Mesenchymal stem cell (in vitro differentiated cells and primary cell): ENCODE data around the gene RCC2.

Source experiments
- DNase-seq: peaks from one replicate; pipeline ENCODE4 v3.0.0-alpha.2; 2013
- H2AFZ ChIP-seq: one replicate; pipeline ENCODE4 v1.6.1; 2013; ENCODE audit warnings: low read depth, mild to moderate bottlenecking, control low read depth, inconsistent platforms, low read length, moderate library complexity
- H2AK5ac ChIP-seq: 2 replicates; pipeline ENCODE4 v1.6.1; 2013; ENCODE audit warnings: low read length, moderate library complexity, mild to moderate bottlenecking, inconsistent platforms; ENCODE audit not compliant: severe bottlenecking
- H2BK120ac ChIP-seq: one replicate; pipeline ENCODE4 v1.6.1; 2013; ENCODE audit warnings: low read depth, mild to moderate bottlenecking, inconsistent platforms, low read length, moderate library complexity
- H2BK12ac ChIP-seq, 2 experiments: one replicate each; pipeline ENCODE4 v1.6.1; 2013; ENCODE audit warnings: inconsistent platforms in 2 of 2, low read length in 2 of 2, mild to moderate bottlenecking in 2 of 2, moderate library complexity in 2 of 2, control low read depth in 1 of 2
- H2BK15ac ChIP-seq: one replicate; pipeline ENCODE4 v1.6.1; 2013; ENCODE audit warnings: mild to moderate bottlenecking, low read depth, inconsistent platforms; ENCODE audit not compliant: poor library complexity, severe bottlenecking
- H2BK5ac ChIP-seq: 2 replicates; pipeline ENCODE4 v1.6.1; 2013; ENCODE audit warnings: low read depth, mild to moderate bottlenecking, low read length, control low read depth, inconsistent platforms; ENCODE audit not compliant: poor library complexity, severe bottlenecking
- H3K14ac ChIP-seq, 2 experiments: one replicate each; pipeline ENCODE4 v1.6.1; 2013; ENCODE audit warnings: inconsistent platforms in 2 of 2, low read length in 2 of 2, control low read depth in 1 of 2, mild to moderate bottlenecking in 1 of 2, moderate library complexity in 1 of 2
- H3K18ac ChIP-seq, 2 experiments: one replicate each; pipeline ENCODE4 v1.6.1; 2013; ENCODE audit warnings: inconsistent platforms in 2 of 2, low read length in 2 of 2, control low read depth in 1 of 2, low read depth in 1 of 2, mild to moderate bottlenecking in 1 of 2
- H3K23ac ChIP-seq, 2 experiments: one replicate each; pipeline ENCODE4 v1.6.1; 2013; ENCODE audit warnings: inconsistent platforms in 2 of 2, low read length in 2 of 2, mild to moderate bottlenecking in 2 of 2, moderate library complexity in 2 of 2, control low read depth in 1 of 2
- H3K27ac ChIP-seq: 2 replicates; pipeline ENCODE4 v1.5.1; 2013; ENCODE audit warnings: mild to moderate bottlenecking, moderate library complexity, low read length, control low read depth, inconsistent platforms; ENCODE audit not compliant: poor library complexity, severe bottlenecking
- H3K27me3 ChIP-seq, 2 experiments: 2 replicates each; pipeline versions ENCODE4 v1.6.1 to v1.7.0; 2013; ENCODE audit warnings: low read length in 2 of 2, mild to moderate bottlenecking in 2 of 2, moderate library complexity in 2 of 2, control low read depth in 1 of 2, inconsistent platforms in 1 of 2; ENCODE audit not compliant: control insufficient read depth in 1 of 2, insufficient read depth in 1 of 2
- H3K36me3 ChIP-seq, 2 experiments: 2 replicates each; pipeline versions ENCODE4 v1.6.1 to v1.7.0; 2013; ENCODE audit warnings: low read length in 2 of 2, control low read depth in 1 of 2, inconsistent platforms in 1 of 2, low read depth in 1 of 2, mild to moderate bottlenecking in 1 of 2; ENCODE audit not compliant: insufficient read depth in 2 of 2, control insufficient read depth in 1 of 2
- H3K4ac ChIP-seq, 2 experiments: one replicate each; pipeline ENCODE4 v1.6.1; 2013; ENCODE audit warnings: inconsistent platforms in 2 of 2, low read length in 2 of 2, mild to moderate bottlenecking in 2 of 2, moderate library complexity in 2 of 2, control low read depth in 1 of 2, low read depth in 1 of 2
- H3K4me1 ChIP-seq: 2 replicates; pipeline ENCODE4 v1.6.1; 2013; ENCODE audit warnings: low read depth, low read length, control low read depth; ENCODE audit not compliant: control insufficient read depth, insufficient read depth
- H3K4me2 ChIP-seq: 2 replicates; pipeline ENCODE4 v1.6.1; 2013; ENCODE audit warnings: low read length, mild to moderate bottlenecking, inconsistent platforms; ENCODE audit not compliant: poor library complexity, severe bottlenecking
- H3K4me3 ChIP-seq, 2 experiments: 2 replicates each; pipeline versions ENCODE4 v1.5.1 to v1.7.0; 2013; ENCODE audit warnings: low read length in 2 of 2, mild to moderate bottlenecking in 2 of 2, control low read depth in 1 of 2, low read depth in 1 of 2; ENCODE audit not compliant: insufficient read depth in 1 of 2
- H3K79me1 ChIP-seq: replicated peaks from 2 replicates; pipeline ENCODE4 v1.6.1; 2013; ENCODE audit warnings: mild to moderate bottlenecking, control low read depth, low read length, inconsistent platforms; ENCODE audit not compliant: poor library complexity, severe bottlenecking
- H3K9ac ChIP-seq: 2 replicates; pipeline ENCODE4 v1.7.0; 2013; ENCODE audit warnings: mild to moderate bottlenecking, low read length, moderate library complexity
- H3K9me3 ChIP-seq: 2 replicates; pipeline ENCODE4 v1.7.0; 2013; ENCODE audit warnings: mild to moderate bottlenecking, low read length; ENCODE audit not compliant: control insufficient read depth
- H4K8ac ChIP-seq: one replicate; pipeline ENCODE4 v1.6.1; 2013; ENCODE audit warnings: inconsistent platforms, mild to moderate bottlenecking, low read length, moderate library complexity
- H4K91ac ChIP-seq: one replicate; pipeline ENCODE4 v1.6.1; 2013; ENCODE audit warnings: mild to moderate bottlenecking, low read length, inconsistent platforms
- WGBS: methylation state at CpG from one replicate; pipeline ENCODE4 v1.1.7; 2013; ENCODE audit warnings: mixed read lengths; 5-methylcytosine and 5-hydroxymethylcytosine counted together

The RCC2 gene

DNA sequence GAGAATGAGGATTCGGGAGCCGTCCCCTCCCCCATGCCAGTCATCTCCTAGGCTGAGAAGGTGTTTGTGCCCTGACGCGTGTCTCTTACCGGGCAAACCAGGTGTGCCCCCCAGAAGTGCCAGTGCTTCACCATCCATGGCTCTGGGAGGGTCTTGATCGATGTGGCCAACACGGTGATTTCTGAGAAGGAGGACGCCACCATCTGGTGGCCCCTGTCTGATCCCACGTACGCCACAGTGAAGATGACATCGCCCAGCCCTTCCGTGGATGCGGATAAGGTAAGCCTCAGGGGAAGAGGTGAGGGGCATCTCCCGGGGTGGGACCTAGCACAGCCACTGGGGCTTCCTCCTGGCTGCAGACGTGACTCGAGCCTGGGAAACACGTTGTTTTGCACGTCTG lies 66.5 kb downstream of the RCC2 start:
- DNase-seq: no peak
- peaks cover 13 to 66% of the 10 kb centered on the region in 2 experiments for H3K27me3 ChIP-seq
- H3K18ac ChIP-seq: no peak overlapping the region
- H3K4me1 ChIP-seq: peaks cover 8% of the 10 kb centered on the region
- H2BK12ac ChIP-seq: no peak overlapping the region
- no peak overlapping the region for H3K9ac ChIP-seq
- H3K79me1 ChIP-seq: no peaks in the 10 kb centered on the region
- no peak overlapping the region for H4K8ac ChIP-seq
- H3K4me2 ChIP-seq: no peak overlapping the region
- no peak overlapping the region for H2BK5ac ChIP-seq
- H2AFZ ChIP-seq: peak overlapping the region; percentile 49
- no peak overlapping the region for H3K14ac ChIP-seq
- H3K4ac ChIP-seq: no peak overlapping the region
- 82% methylated on average over 18 of the region's 18 CpGs for WGBS
- H3K9me3 ChIP-seq: no peaks in the 10 kb centered on the region
- H3K27ac ChIP-seq: no peak overlapping the region
- H2BK120ac ChIP-seq: no peak overlapping the region
- H3K4me3 ChIP-seq: no peak overlapping the region
- no peak overlapping the region for H2AK5ac ChIP-seq
- H2BK15ac ChIP-seq: no peak overlapping the region
- peaks cover 0 to 3% of the 10 kb centered on the region in 2 experiments for H3K36me3 ChIP-seq
- H4K91ac ChIP-seq: no peak overlapping the region
- no peak overlapping the region for H3K23ac ChIP-seq

DNA sequence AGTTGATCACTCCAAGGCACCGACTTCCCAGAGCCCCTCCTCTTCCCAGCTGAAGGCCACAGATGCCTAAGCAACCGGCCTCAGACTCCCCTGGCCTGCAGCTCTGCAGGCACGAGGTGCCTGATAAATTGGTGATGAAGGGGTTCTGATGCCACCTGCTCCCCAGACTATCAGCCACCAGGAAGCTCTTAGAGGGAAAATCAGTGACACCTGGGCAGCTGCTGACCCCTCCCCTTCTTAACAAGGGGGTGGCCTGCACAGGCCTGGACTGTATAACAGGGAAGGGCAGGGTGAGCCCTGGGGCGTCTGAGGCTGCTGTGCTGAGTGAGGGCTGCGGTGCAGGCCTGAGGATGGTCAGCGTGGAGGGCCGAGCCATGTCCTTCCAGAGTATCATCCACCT lies 67.6 kb downstream of the RCC2 start, which contains the start of gene PADI6:
PADI6 (plus strand) TSS at position 301 of the 400 bp plus-strand sequence; CDS start at position 351, 50 bp downstream.
- Histone ChIP-seq H3K9me3 (no peaks in the 10 kb centered on the region), H2BK15ac (no peak within 1 kb of the TSS), H2BK12ac (no peak within 1 kb of the TSS), H3K18ac (no peak within 1 kb of the TSS), H3K27me3 (peaks cover 2 to 68% of the 10 kb centered on the region in 2 experiments), H3K36me3 (peaks cover 0 to 3% of the 10 kb centered on the region in 2 experiments), H4K91ac (no peak within 1 kb of the TSS), H4K8ac (no peak within 1 kb of the TSS), H3K9ac (no peak within 1 kb of the TSS), H3K23ac (no peak within 1 kb of the TSS), H3K4me2 (no peak within 1 kb of the TSS), H3K79me1 (no peaks in the 10 kb centered on the region), H3K14ac (no peak within 1 kb of the TSS), H2BK5ac (no peak within 1 kb of the TSS), H2BK120ac (no peak within 1 kb of the TSS), H3K4me1 (peaks cover 8% of the 10 kb centered on the region), H2AFZ (peak within 1 kb of the TSS; percentile 49), H3K4me3 (no peak within 1 kb of the TSS), H2AK5ac (no peak within 1 kb of the TSS), H3K27ac (no peak within 1 kb of the TSS), H3K4ac (no peak within 1 kb of the TSS)
- no peak for DNase-seq
- WGBS: 76% methylated on average over 7 of the region's 7 CpGs

DNA sequence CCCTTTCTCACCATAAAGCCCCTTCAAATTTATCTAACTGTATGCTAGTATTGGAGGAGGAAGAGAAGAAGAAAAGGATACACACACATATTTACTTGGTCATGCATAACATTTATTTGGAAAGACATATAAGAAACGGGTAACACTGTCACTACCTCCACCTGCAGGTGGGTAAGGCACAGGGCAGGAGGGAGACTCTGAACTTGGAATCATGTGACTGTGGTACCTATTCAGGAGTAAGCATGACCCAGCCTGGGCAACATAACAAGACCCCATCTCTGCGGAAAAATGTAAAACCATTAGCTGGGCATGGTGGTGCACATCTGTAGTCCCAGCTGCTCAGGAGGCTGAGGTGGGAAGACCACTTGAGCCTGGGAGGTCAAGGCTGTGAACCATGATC lies 68.9 kb downstream of the RCC2 start:
- Histone ChIP-seq H3K36me3 (peaks cover 0 to 3% of the 10 kb centered on the region in 2 experiments), H2BK120ac (no peak overlapping the region), H2BK15ac (no peak overlapping the region), H4K91ac (no peak overlapping the region), H3K27me3 (peaks cover 0 to 78% of the 10 kb centered on the region in 2 experiments), H3K18ac (no peak overlapping the region), H3K9ac (no peak overlapping the region), H3K4me3 (no peak overlapping the region), H3K14ac (no peak overlapping the region), H3K4me1 (peaks cover 8% of the 10 kb centered on the region), H2AFZ (no peak overlapping the region), H2BK12ac (no peak overlapping the region), H3K23ac (no peak overlapping the region), H3K9me3 (no peaks in the 10 kb centered on the region), H2BK5ac (no peak overlapping the region), H3K27ac (no peak overlapping the region), H3K4ac (no peak overlapping the region), H3K4me2 (no peak overlapping the region), H4K8ac (no peak overlapping the region), H3K79me1 (no peaks in the 10 kb centered on the region), H2AK5ac (no peak overlapping the region)
- 73% methylated on average over 2 of the region's 2 CpGs for WGBS
- no peak for DNase-seq

DNA sequence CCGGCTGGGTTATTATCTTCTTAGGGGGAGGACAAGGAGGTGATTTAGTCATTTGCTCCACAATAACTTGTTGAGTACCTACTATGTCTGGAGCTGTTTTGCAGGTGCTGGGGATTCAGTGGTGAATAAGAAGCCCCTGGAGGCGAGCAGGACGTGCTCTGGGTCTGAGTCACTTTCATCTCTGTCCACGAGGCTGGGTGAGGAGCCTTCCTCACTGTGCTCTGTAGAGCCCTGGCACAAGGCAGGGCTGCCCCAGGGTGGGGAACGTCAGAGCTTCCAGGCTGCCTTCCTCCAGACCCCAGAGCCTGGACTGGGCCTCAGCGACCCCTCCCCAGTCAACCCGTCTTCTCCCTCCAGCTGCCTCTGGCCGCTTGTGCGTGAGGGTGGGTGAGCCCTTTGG lies 70.0 kb downstream of the RCC2 start:
- Histone ChIP-seq H3K4ac (no peak overlapping the region), H3K9me3 (peaks cover 2% of the 10 kb centered on the region), H3K27ac (peak overlapping the region; percentile 31), H2AFZ (no peak overlapping the region), H3K14ac (no peak overlapping the region), H4K8ac (no peak overlapping the region), H3K36me3 (peaks cover 0 to 3% of the 10 kb centered on the region in 2 experiments), H3K4me2 (no peak overlapping the region), H3K23ac (no peak overlapping the region), H2BK120ac (no peak overlapping the region), H2BK5ac (no peak overlapping the region), H2BK15ac (no peak overlapping the region), H3K18ac (no peak overlapping the region), H3K27me3 (peaks cover 0 to 71% of the 10 kb centered on the region in 2 experiments), H3K79me1 (no peaks in the 10 kb centered on the region), H2BK12ac (no peak overlapping the region), H3K4me3 (no peak overlapping the region), H4K91ac (no peak overlapping the region), H2AK5ac (peak overlapping the region; percentile 63), H3K9ac (no peak overlapping the region), H3K4me1 (peaks cover 8% of the 10 kb centered on the region)
- 69% methylated on average over 9 of the region's 9 CpGs for WGBS
- no peak for DNase-seq
